Immature natural killer cell (primary cell): ENCODE data around the gene GALNTL6. TPM values are rescaled to one million over a fixed set of nuclear protein-coding genes. Genes with fewer than 3 reads are reported as not detected.

Source experiments
- DNase-seq, 3 donors: peaks; one replicate each; pipeline ENCODE4 v3.0.0; 2022; ENCODE audit warnings: mixed read lengths in 1 of 3
- H3K27ac Mint-ChIP-seq, 6 donors: one replicate each; pipeline ENCODE4 v1.8.0; 2020; ENCODE audit warnings: mixed read lengths in 6 of 6, mild to moderate bottlenecking in 5 of 6, inconsistent platforms in 4 of 6, moderate library complexity in 3 of 6
- H3K27me3 Mint-ChIP-seq, 3 donors: one replicate each; pipeline ENCODE4 v1.8.0; 2020 to 2021; ENCODE audit warnings: low read depth in 3 of 3, mild to moderate bottlenecking in 3 of 3, mixed read lengths in 3 of 3, moderate library complexity in 3 of 3, inconsistent platforms in 1 of 3
- H3K36me3 Mint-ChIP-seq, 3 donors: one replicate each; pipeline ENCODE4 v1.8.0; 2020; ENCODE audit warnings: mixed read lengths in 3 of 3, inconsistent platforms in 2 of 3, mild to moderate bottlenecking in 2 of 3
- H3K4me1 Mint-ChIP-seq, 2 donors: one replicate each; pipeline ENCODE4 v1.8.0; 2020; ENCODE audit warnings: inconsistent platforms in 2 of 2, mild to moderate bottlenecking in 2 of 2, mixed read lengths in 2 of 2, moderate library complexity in 1 of 2
- H3K4me3 Mint-ChIP-seq, 5 donors: one replicate each; pipeline ENCODE4 v1.8.0; 2020; ENCODE audit warnings: mild to moderate bottlenecking in 5 of 5, mixed read lengths in 5 of 5, inconsistent platforms in 3 of 5, moderate library complexity in 3 of 5
- H3K9me3 Mint-ChIP-seq, 6 donors: one replicate each; pipeline ENCODE4 v1.8.0; 2020; ENCODE audit warnings: mild to moderate bottlenecking in 6 of 6, mixed read lengths in 6 of 6, inconsistent platforms in 4 of 6, moderate library complexity in 3 of 6
- polyA plus RNA-seq, 3 donors: library from polyadenylated mRNA; unstranded; fragments of 300-500 nt; fragmentation: Illumina TruSeq; gene quantifications; one replicate each; pipeline ENCODE4 v1.2.3, GENCODE V29; 2021

The GALNTL6 gene
- polyA plus RNA-seq, 3 donors from 2014 or later: not detected

DNA sequence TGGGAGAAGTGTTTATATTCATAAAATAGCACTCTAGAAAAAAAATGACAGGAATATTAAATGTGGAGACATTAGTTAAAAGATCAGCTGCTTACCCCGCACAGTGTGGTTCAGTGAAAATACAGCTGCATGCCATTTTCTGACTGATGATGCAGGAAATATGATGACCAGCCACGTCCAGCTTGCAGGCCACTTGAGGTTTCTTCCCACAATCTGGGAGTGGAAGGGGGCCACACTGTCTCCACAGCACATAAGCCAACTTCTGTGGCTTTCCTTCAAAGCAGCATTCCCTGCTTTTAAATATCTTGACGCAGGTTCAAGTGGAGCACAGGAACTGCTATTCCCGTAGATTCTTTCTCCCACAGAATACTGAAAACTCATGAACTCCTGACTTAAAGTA, 1182.0 kb downstream of the GALNTL6 start:
- H3K4me3 Mint-ChIP-seq: no peak overlapping the region
- H3K9me3 Mint-ChIP-seq: peaks cover 0 to 2% (median 0%) of the 10 kb centered on the region in 6 donors
- no peak for DNase-seq
- no peaks in the 10 kb centered on the region for H3K36me3 Mint-ChIP-seq
- peaks cover 0 to 2% (median 0%) of the 10 kb centered on the region in 3 donors for H3K27me3 Mint-ChIP-seq
- H3K4me1 Mint-ChIP-seq: no peaks in the 10 kb centered on the region
- H3K27ac Mint-ChIP-seq: no peak overlapping the region

DNA sequence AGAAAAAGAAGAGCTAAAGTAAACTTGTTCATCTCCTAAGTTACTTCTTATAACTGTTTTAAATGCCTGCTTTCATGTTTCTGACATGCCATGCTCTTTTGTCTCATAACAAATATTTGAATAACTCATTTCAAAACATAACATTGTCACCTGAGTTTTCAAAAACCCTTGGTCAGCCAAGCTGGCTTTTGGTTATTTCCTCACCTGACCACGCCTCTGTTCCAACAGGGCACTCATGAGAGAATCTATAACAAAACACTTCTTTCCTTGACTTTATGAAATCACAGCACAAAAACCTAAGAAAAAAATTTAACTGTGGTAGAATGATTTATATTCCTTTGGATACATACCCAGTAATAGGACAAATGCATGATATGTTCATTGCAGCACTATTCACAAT, 1182.5 kb downstream of the GALNTL6 start:
- Mint-ChIP-seq H3K4me3 (no peak overlapping the region), H3K36me3 (no peaks in the 10 kb centered on the region), H3K27ac (no peak overlapping the region), H3K4me1 (no peaks in the 10 kb centered on the region), H3K9me3 (peaks cover 0 to 2% (median 0%) of the 10 kb centered on the region in 6 donors), H3K27me3 (peaks cover 0 to 2% (median 0%) of the 10 kb centered on the region in 3 donors)
- no peak for DNase-seq

DNA sequence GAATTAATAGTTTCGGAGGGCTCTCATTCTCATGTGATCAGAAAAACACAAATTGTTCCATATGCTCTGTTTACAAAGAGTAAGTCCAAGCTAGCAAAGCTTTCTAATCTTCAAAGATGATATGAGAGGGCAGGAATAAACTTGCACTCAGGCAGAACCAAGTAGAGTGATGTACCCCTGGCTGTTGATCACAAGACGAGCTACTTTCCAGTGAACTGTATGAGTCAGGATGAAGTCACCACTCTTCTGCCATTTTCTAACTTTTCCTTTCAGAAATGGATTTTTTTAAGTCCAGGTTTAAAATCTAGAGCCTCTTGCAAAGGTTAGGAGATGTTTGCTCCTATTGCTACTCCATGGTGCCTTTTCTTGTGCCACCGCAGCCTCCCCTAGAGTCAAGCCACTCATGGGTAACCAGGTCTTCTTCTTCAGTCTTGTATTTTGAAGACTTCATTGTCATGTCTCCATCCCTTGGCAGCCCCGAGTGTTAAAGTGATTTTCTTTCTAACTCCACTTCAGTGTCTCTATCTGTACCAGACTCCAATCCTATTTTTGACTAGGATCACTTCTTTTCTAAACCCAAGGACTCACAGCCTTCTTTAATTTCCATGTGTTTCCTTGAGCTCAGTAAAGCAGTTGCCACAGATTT, 1183.5 kb downstream of the GALNTL6 start:
- no peaks in the 10 kb centered on the region for H3K4me1 Mint-ChIP-seq
- no peaks in the 10 kb centered on the region for H3K36me3 Mint-ChIP-seq
- H3K27ac Mint-ChIP-seq: no peak overlapping the region
- peaks cover 0 to 2% (median 2%) of the 10 kb centered on the region in 3 donors for H3K27me3 Mint-ChIP-seq
- no peak for DNase-seq
- H3K4me3 Mint-ChIP-seq: no peak overlapping the region
- peaks cover 0 to 2% (median 0%) of the 10 kb centered on the region in 6 donors for H3K9me3 Mint-ChIP-seq

DNA sequence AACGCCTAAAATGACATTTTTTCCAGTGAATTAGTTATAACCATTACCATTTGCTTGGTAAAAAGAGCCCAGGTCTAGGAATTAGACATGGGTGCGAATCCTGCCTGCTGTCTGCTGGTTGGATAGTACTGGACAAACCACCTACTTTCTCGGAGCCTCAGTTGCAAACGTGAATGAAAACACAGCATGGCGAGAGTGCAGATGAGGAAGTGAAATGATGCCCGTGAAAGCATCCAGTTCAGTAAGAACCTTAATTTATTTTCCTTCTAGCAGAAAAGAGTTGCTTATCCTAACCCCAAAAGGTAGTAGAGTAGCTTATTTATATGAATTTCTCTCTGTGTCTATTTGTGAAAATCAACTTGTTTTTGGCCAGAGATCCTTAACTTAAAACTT, 1184.0 kb downstream of the GALNTL6 start:
- Mint-ChIP-seq H3K27ac (no peak overlapping the region), H3K27me3 (peaks cover 0 to 2% (median 0%) of the 10 kb centered on the region in 3 donors), H3K9me3 (peaks cover 0 to 2% (median 0%) of the 10 kb centered on the region in 6 donors), H3K4me1 (no peaks in the 10 kb centered on the region), H3K4me3 (no peak overlapping the region), H3K36me3 (no peaks in the 10 kb centered on the region)
- no peak for DNase-seq

DNA sequence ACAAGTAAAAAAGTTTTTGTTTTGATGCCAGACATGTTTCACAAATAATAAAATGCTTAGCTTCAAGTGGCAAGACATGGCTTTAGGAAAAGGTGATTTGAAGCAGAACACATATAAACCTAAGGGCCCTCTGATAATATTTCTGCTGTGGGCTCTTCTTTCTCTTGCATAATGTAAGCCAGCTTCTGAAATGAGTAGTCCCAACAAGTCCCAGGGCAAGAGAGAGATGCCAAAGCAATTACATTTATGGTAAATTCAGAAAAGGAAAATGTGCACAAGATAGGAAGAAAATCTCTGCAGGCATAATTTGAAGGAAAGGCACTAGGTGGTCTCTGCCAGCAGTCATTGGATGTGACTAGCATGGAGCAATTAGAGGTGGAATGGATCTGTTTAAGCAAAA, 1184.7 kb downstream of the GALNTL6 start:
- H3K27ac Mint-ChIP-seq: no peak overlapping the region
- no peaks in the 10 kb centered on the region for H3K4me1 Mint-ChIP-seq
- no peaks in the 10 kb centered on the region for H3K36me3 Mint-ChIP-seq
- no peak for DNase-seq
- H3K9me3 Mint-ChIP-seq: peaks cover 0 to 2% (median 0%) of the 10 kb centered on the region in 6 donors
- peaks cover 0 to 2% (median 0%) of the 10 kb centered on the region in 3 donors for H3K27me3 Mint-ChIP-seq
- no peak overlapping the region for H3K4me3 Mint-ChIP-seq

DNA sequence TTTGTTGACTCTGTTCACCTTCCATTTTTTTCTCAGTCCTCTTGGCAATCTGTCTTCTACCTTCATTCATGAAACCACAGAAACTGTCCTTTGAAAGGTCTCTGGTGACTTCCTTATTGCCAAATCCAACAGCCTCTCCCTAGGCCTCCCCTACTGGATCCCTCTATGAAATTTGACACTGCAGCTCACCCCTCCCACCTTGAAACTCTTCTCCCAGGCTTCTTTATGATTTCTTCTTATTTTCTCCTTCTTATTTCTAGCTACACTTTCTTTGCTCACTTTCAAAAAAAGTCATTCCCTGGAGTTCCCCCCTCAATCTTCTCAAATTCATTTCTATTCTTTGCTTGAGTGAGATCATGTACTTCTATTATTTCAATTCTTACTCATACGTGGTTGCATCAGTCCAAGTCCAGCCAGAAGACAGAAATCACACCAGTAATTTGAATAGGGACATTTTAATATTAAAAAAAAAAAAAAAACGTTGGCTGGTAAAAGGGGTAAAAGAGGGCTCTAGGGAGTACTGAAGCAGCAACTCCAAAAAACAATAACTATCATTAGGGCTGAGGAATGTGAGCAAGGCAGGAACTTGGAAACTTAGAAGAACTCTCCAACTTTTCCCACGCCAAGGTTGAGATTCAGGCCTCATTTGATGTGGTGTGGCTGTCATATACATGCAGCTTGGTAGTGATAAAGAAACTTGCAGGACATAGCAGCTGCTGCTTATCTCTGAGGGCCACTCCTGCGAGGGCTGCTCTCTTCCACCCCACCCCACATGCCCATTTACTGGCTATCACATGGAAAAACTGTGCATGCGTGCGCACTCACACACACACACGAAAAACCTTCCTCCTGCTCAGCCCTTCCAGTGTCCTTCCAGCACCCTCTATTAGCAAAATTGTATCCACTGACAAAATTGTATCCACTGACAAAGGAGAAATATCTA, 1185.6 kb downstream of the GALNTL6 start:
- DNase-seq: no peak
- Mint-ChIP-seq H3K27ac (no peak overlapping the region), H3K27me3 (peaks cover 0 to 2% (median 2%) of the 10 kb centered on the region in 3 donors), H3K4me3 (no peak overlapping the region), H3K4me1 (no peaks in the 10 kb centered on the region), H3K9me3 (peaks cover 0 to 2% (median 0%) of the 10 kb centered on the region in 6 donors), H3K36me3 (no peaks in the 10 kb centered on the region)

DNA sequence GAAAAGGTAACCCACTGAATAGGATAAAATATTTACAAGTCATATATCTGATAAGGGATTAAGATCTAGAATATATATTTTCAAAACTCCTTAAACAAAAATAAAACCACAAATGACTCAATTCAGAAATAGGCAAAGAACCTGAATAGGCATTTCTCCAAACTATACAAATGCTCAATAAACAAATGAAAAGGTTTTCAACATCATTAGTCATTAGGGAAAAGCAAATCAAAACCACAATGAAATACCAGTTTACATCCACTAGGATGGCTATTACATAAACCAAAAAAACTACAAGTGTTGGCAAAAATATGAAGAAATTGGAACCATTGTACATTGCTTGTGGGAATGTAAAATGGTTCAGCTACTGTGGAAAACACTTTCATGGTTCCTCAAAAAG, 1188.4 kb downstream of the GALNTL6 start:
- Mint-ChIP-seq H3K27me3 (peaks cover 2 to 5% (median 2%) of the 10 kb centered on the region in 3 donors), H3K36me3 (no peaks in the 10 kb centered on the region), H3K27ac (no peak overlapping the region), H3K4me1 (no peaks in the 10 kb centered on the region), H3K9me3 (peaks cover 0 to 3% (median 0%) of the 10 kb centered on the region in 6 donors), H3K4me3 (no peak overlapping the region)
- no peak for DNase-seq

DNA sequence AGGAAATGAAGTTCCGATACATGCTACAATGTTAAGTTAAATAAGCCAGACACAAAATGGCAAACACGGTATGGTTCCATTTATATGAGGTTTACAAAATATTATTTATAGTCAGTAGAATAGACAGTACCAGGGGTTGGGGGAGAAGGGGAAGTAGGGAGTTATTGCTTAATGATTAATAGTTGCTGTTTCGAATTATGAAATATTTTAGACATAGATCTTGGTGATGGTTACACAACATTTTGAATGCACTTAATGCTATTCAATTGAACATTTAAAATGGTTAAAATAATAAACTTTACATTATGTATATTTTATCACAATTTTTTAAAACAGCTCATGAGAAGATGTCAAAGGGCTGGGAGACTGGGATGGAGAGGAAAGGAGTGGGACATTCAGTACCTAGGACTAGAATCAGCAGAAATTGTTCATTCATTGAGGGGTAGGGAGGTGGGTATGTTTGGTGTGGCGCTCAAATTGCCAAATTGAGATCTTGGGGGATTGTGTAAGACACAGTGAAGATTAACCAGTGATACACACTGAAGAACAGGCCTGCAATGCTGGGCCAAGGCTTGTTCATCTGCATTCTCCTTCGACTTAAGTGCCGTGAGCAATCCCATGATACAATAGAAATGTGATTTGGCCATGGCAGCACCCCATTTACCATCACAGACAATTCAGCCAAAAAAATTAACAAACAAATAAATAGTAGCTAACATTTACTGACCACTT, 1189.8 kb downstream of the GALNTL6 start:
- H3K27ac Mint-ChIP-seq: no peak overlapping the region

DNA sequence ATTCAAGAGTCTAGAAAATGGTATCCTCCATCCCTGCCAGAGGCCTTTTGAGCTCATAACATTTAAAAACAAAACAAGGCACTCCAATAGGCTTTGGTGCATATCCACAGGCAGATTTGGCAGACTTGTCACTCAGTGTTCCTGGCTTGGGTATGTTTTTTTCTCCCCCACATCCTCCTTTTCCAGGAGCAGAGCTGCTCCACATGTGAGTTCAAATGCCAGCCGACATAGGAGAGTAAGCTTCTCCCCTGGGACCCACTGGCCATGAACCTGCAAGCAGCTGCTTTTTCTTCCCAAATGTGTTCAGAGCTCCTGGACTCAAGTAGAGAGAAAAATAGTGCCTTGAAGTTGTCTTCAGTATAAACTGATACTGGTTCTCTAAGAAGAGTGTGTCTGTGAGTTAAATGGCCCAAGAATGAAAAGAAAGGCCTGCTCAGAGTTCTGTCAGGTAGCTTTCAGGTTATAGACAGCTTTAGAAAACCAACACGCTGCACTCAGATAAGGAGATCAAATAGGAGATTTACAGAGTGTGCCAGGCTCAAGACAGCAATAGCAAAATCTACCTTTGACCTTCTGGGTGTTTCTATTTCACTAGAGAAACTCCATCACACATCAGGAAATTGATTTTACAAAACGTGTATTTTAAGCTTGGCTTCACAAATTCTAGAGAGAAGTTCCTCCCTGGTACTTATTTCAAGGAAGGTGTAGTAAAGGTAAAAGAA, 1192.9 kb downstream of the GALNTL6 start:
- H3K36me3 Mint-ChIP-seq: no peaks in the 10 kb centered on the region
- H3K27ac Mint-ChIP-seq: no peak overlapping the region
- H3K9me3 Mint-ChIP-seq: peaks cover 0 to 1% (median 0%) of the 10 kb centered on the region in 6 donors
- H3K4me3 Mint-ChIP-seq: no peak overlapping the region
- H3K27me3 Mint-ChIP-seq: peaks cover 2 to 7% (median 3%) of the 10 kb centered on the region in 3 donors
- no peak for DNase-seq
- no peaks in the 10 kb centered on the region for H3K4me1 Mint-ChIP-seq

More for the DNA sequence above, 1189.8 kb downstream of the GALNTL6 start:
- no peaks in the 10 kb centered on the region for H3K36me3 Mint-ChIP-seq
- H3K4me1 Mint-ChIP-seq: no peaks in the 10 kb centered on the region
- H3K4me3 Mint-ChIP-seq: no peak overlapping the region
- no peak for DNase-seq
- peaks cover 2 to 7% (median 2%) of the 10 kb centered on the region in 3 donors for H3K27me3 Mint-ChIP-seq
- peaks cover 0 to 3% (median 0%) of the 10 kb centered on the region in 6 donors for H3K9me3 Mint-ChIP-seq

DNA sequence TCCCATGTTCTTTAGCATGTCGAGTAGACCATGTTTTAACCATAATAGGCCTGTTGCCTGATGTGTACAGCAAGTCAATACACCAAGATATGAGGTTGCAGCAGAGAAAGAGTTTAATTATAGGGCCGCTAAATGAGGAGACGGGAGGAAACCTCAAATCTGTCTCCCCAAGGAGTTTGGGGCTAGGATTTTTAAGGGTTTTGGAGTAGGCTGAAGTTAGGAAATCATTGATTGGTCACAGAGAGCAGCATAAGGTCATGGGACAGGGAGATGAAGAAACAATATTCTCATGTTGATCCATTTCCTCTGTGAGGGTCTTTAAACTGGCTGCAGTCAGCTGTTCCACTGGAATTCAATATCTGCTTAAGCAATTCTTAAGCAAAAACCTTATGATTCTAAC, 1195.2 kb downstream of the GALNTL6 start:
- H3K36me3 Mint-ChIP-seq: no peaks in the 10 kb centered on the region

DNA sequence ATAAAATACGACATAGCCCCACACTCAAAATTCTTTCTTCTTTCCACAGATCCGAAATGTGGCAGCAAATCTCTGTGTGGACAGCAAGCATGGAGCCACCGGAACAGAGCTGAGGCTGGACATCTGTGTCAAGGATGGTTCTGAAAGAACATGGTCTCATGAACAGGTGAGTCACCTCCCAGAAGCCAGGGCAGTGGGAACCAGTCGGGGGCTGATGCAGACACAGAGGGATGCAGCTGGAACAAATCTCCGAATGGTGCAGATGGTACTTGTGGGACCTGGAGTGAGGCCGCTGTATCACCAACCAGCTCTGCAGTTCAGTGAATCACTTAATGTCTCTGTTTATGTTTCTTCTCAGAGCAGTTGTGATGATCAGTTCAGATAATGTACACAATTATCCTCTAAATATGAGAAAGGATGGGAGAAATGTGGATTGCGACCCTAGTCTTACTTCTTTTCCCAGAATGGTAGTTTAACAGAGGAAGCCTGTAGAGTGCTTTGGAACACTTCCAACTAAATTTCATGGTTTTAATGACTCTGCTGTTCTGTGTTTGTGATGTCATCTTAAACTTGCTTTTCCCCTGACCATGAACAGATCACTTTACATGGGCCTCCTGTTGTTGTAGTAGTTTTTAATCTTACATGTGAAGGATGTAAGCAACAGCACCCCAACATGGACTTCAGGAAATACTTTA, 1196.1 kb downstream of the GALNTL6 start:
- H3K4me1 Mint-ChIP-seq: no peaks in the 10 kb centered on the region
- H3K36me3 Mint-ChIP-seq: no peaks in the 10 kb centered on the region
- no peak overlapping the region for H3K27ac Mint-ChIP-seq
- H3K9me3 Mint-ChIP-seq: peaks cover 0 to 1% (median 0%) of the 10 kb centered on the region in 6 donors
- peaks cover 0 to 3% (median 3%) of the 10 kb centered on the region in 3 donors for H3K27me3 Mint-ChIP-seq
- DNase-seq: no peak
- no peak overlapping the region for H3K4me3 Mint-ChIP-seq

More for the DNA sequence above, 1195.2 kb downstream of the GALNTL6 start:
- H3K27ac Mint-ChIP-seq: no peak overlapping the region
- no peaks in the 10 kb centered on the region for H3K4me1 Mint-ChIP-seq
- H3K4me3 Mint-ChIP-seq: no peak overlapping the region
- peaks cover 0 to 1% (median 0%) of the 10 kb centered on the region in 6 donors for H3K9me3 Mint-ChIP-seq
- no peak for DNase-seq
- H3K27me3 Mint-ChIP-seq: peaks cover 2 to 4% (median 3%) of the 10 kb centered on the region in 3 donors

DNA sequence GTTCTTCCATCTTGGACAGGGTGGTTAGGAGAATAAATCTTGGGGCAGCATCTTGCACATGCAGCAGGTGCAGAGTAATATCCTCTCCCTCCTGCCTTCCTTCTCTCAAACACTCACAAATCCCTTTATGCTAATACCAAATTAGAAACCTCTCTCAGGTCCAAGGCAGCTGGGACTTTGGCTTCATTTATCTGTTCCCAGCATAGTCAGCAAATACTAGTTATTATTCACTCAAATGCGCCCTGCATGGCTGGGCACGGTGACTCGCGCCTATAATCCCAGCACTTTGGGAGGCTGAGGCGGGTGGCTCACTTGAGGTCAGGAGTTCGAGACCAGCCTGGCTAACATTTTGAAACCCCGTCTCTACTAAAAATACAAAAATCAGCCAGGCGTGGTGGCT, 1199.4 kb downstream of the GALNTL6 start:
- DNase-seq: no peak
- H3K27ac Mint-ChIP-seq: no peak overlapping the region
- H3K4me3 Mint-ChIP-seq: no peak overlapping the region
- H3K9me3 Mint-ChIP-seq: no peaks in the 10 kb centered on the region
- peaks cover 0 to 1% (median 1%) of the 10 kb centered on the region in 3 donors for H3K27me3 Mint-ChIP-seq
- H3K4me1 Mint-ChIP-seq: no peaks in the 10 kb centered on the region
- no peaks in the 10 kb centered on the region for H3K36me3 Mint-ChIP-seq
